ENCODE results near the gene RAB34.
"Not testable (repeated sequence)": the region's sequence is repeated elsewhere in the genome, so short reads cannot be mapped to it uniquely, and the experiment has no call there.

The RAB34 gene

DNA sequence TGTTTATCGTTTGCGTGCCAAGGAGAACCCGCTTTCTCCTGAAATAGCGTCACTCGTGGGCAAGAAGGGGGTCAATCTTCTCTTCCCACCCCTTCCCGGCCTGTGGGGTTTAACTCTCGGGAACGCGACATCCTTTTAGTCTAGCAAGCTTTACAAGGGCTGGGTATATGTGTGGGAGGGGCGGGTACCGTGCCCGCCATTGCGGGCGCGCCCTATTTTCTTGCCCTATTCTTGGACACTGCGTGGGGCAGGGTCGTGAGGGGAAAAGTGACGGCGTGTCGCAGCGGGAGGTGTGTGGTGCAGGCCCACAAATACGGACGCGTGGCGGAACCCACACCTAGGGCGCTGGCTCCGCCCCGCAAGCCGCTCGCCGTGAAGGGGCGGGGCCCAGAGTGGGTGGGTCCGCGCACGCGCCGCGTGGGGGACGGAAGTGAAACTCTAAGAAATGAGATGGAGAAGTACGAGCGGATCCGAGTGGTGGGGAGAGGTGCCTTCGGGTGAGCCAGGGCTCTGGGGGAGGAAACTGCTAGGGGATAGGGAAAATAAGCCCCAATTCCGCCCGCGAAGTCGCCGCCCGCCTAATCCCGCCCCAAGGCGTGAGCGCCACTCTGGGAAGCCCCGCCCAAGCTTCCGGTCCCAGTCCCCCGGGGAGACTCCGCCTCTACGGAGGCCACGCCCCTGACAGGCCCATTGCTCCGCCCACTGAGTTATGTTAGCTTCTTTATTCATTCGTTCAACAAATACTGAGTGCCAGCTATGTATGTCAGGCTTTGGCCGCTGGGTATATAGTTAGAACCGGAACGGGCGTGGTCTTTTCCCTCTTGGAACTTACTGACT, 10.9 kb upstream of the RAB34 start, which contains the start of gene NEK8:
TSS of gene NEK8 (plus strand) at position 425 of the 837 bp plus-strand sequence. CDS start at position 451, 26 bp downstream.
- DNase-seq (ENCODE audit: low read depth): peak; percentile 90

DNA sequence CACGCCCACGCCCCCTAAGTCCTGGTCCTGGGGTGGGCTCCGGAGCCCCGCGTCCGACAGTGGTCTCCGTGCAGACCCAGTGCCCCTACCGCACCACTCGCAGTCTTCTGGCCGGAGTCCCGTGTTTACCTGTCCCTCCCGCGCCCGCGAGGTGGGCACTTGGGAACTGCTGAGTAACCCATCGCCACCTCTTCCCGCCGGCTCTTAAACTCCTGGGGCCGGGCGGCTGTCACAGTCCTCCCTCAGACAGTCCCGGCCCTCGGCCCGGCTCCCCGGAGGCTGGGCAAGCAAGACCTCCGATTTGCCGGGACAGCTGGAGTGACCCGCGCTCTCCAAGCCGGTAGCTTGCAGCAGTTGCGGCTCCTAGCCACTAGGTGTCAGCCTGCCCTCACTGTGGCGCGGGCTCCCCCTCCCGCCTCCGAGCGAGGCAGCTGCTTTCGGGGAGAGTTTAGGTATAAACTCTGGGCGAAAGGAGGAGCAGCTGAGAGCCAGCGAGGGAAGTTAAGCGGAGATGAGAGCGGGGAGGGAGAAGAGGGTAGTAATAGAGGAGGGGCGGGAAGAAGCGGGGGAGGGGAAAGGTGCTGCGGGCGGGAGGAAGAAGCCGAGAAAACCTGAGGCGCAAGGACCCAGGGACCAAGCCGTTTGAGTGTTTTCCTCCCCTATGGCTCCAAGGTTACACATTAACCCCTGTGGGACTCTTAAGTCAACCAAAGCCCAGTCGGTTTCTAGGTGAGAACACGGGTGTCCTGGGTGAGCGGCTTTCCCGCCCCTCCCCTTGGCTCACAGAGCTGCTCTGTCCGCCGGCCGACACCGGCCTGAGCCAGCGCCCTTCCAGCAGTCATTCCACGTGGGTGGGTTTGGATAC, 9.2 kb upstream of the RAB34 start:
- DNase-seq (ENCODE audit: low read depth): peak; percentile 79

DNA sequence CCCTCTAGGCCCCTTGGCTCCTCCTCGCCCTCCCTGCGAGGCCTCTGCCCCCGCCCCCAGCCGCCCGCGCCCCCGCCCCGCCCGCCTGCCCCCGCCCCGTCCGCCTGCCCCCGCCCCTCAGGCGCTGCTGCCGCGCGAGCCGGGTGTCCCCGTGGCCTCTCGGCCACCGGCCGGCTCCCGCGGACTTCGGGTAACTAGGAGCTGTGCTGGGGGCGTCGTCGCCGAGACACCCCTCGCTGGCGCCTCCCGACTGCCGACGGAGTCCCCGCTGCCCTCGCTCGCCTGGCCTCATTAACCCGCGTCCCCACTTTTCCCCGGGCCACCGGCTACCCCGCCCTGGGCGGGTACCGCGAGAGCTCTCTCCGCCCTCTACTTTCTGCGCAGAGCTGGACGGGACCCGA, 8.6 kb upstream of the RAB34 start, which contains the start of gene TLCD1:
TSS of gene TLCD1 (minus strand) at position 8 of the 401 bp plus-strand sequence. CDS start 136 bp downstream, outside the sequence.
- DNase-seq (ENCODE audit: low read depth): peak; percentile 58

DNA sequence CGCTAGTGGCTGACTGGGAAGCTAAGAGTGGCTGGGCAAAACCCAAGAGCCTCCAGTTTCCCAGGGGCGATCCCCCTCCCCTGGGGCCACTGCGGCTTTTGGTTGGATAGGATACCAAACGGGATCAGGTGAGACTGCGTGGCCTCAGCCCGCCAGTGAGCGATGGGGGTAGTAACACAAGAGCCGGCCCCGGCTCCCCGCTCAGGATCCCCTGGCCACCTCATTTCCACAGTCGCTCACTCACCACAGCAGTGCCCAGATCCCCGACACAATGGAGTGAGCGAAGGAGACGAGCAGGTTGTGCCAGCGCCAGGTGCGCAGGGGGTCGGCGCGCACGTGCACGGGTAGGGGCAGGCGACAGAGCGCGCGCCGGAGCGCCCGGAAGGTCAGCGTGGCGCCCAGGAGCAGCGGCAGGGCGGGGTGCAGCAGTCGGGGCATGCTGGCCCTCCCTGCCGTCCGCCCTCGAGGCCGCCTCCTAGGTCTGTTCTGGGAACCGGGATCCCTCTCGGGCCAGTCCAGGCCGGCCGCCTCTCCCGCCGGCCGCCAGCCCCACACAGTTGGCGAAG, 8.1 kb upstream of the RAB34 start:
- no peak for DNase-seq (ENCODE audit: low read depth)

DNA sequence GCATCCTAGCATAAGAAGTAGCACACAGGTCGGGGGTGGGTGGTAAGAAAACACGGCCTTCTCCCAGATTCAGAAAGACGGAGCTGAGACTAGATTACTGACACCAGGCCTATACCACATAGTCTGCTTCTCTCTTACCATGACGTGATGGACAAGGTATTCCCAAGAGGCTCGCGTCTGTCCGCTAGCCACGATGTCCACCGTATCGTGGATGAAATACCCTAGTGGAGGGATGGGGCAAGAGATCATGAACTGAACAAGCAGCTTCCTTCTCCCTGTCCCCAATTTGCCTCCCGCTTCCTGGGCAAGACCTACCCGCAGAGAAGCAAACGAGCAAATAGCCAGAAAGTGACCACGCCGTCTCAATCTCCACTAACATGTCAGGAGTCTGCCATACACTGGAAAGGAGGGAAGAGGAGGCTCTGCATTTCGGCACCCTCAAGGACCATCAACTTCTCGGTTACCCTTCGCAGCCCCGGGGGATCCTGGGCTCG, 7.5 kb upstream of the RAB34 start:
- no peak for DNase-seq (ENCODE audit: low read depth)

DNA sequence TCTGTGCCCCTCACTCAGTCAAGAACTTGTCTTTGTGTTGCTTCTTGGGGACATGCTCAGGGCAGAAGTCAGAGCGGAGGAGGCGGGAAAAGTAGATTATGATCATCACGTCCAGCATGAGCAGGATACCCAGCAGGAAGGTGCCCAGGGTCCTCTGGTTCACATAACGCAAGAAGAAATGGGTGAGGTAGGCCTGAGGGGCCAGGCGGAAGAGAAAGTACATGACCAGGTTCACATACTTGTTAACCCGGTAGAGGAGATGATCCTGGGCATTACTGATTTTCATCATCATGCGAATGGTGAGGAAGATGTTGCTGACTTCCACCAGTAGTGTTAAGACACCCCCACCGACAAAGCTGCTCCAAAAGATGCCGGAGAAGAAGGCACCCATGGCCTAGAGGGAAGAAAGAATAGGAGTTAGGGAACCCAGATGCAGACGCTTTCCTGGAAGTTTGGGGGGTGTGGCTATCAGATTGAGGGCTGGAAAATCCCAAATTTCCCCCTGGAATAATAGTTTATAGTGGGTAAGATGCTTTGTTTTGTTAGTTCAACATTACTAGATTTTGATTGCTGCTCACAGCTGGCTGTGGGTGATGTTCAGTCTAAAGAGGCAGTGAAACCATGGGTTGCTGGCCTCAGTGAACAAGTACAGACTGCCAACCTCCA, 7.0 kb upstream of the RAB34 start:
- no peak for DNase-seq (ENCODE audit: low read depth)

DNA sequence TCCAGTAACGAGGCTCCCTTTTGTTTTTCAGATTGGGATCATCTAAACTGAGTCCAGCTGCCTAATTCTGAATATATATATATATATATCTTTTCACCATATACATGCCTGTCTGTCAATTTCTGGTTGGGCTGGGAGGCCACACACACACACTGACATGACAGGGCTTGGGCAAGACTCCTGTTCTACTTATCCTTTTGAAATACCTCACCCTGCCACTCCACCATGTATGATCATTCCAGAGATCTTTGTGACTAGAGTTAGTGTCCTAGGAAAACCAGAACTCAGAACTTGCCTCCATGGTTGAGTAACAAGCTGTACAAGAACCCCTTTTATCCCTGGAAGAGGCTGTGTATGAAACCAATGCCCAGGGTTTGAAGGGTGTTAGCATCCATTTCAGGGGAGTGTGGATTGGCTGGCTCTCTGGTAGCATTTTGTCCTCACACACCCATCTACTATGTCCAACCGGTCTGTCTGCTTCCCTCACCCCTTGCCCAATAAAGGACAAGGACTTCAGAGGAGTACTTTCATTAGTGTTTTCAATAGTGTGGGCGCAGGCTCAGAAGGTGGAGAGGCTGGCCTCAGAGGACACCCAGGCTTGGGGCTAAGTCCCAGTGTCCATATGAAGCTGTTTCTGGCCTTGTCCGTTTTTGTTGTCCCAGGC, 6.3 kb upstream of the RAB34 start:
- DNase-seq (ENCODE audit: low read depth): not testable (repeated sequence)

DNA sequence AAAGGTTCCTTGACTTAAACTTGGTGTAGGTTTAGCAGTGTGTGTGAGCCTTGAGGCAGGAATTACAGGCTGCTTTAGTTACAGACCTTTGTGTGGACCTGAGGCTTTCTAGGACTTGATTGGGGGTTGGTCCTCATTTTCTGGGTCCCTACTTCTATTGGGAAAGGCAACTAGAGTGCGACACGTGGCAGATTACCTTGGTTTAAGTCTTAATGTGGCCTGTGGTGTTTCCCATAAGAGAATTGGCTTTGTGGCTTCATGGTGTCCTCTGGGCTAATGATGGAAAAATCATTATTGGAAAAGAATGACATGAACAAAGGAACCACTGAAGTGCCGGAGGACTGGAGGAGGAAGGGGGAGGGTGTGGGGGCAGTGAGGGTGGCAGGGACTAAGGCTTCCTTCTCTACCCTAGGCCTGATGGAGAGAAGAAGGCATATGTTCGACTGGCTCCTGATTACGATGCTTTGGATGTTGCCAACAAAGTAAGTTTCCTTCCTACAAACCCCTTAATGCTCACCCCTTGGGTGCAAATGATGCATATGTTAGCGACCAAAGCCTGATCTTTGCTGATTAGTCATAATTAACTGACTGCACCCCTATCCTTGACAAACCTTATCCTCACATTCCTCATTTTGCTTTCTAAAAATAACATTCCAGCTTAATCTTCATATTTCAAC, 5.6 kb upstream of the RAB34 start:
- DNase-seq (ENCODE audit: low read depth): no peak

DNA sequence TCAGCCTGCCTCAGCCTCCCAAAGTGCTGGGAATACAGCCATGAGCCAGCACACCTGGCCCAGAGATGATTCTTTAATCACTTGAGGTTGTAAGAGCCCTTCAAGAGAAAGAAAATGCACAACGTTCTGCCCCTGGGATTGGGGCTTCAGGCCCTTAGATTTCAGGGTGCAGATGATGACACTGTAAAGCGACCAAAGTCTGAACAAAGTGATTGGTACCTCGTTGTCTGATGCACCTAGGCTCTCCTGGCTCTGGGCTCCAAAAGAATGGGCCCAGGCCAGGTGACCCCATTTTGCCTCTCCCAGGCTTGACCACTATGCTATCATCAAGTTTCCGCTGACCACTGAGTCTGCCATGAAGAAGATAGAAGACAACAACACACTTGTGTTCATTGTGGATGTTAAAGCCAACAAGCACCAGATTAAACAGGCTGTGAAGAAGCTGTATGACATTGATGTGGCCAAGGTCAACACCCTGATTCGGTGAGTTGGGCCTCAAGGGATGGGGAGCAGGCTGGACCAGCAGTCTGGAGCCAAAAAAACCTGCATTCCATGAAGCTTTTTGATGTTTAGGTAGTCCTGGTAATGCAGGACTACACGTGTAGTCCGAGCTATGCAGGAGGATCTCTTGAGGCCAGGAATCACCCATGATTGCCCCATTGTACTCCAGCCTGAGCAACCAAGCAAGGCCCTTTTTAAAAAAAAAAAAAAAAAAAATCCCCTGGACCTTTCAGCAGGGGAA, 4.9 kb upstream of the RAB34 start:
- no peak for DNase-seq (ENCODE audit: low read depth)

DNA sequence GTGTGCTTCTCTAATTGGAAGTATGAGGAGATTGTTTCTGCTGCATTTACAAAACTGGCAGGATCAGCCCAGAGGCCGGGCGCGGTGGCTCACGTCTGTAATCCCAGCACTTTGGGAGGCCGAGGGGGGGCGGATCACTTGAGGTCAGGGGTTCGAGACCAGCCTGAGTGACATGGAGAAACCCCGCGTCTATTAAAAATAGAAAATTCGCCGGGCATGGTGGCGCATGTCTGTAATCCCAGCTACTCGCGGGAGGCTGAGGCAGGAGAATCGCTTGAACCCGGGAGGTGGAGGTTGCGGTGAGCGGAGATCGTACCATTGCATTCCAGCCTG, 3.3 kb upstream of the RAB34 start:
- not testable (repeated sequence) for DNase-seq (ENCODE audit: low read depth)

DNA sequence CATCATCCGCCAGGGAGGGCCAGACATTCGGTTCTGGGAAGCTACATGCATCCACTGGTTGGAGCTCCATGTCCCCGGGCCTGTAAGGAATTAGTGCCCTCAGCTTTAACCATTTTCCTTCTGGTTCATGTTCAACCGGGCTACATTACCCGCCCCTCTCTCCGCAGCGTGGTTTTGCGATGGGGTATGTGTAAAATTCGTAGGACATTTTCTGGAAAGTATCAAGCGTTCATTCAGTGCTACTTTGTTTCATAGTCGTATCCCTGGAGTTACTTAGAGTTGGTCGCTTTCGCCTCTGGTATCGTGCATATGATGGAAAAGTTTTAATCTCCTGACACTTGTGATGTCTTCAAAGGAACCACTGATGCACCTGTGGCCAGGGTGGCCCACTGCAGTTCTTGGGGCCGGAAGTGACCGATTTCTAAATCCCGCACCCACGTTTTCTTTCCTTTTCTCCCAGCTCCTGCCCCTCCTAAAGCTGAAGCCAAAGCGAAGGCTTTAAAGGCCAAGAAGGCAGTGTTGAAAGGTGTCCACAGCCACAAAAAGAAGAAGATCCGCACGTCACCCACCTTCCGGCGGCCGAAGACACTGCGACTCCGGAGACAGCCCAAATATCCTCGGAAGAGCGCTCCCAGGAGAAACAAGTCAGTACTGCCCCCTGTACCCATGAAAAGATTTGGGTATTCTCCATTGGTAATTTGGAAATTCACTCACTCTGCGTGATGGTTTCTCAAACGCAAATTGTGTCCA, 2.8 kb upstream of the RAB34 start:
- no peak for DNase-seq (ENCODE audit: low read depth)

DNA sequence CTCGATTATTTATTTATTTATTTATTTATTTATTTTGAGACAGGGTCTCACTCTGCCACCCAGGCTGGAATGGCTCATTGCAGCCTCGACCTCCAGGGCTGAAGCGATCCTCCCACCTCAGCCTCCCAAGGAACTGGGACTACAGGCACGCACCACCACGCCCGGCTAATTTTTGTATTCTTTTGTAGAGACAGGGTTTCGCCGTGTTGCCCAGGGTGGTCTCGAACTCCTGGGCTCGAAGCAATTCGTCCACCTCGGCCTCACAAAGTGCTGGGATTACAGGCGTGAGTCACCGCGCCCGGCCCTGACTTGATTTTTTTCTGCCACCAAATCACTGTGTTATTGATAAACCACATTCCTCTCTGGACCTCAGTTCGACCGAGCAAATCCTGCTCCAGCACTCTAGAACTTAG, 1.4 kb upstream of the RAB34 start:
- no peak for DNase-seq (ENCODE audit: low read depth)

DNA sequence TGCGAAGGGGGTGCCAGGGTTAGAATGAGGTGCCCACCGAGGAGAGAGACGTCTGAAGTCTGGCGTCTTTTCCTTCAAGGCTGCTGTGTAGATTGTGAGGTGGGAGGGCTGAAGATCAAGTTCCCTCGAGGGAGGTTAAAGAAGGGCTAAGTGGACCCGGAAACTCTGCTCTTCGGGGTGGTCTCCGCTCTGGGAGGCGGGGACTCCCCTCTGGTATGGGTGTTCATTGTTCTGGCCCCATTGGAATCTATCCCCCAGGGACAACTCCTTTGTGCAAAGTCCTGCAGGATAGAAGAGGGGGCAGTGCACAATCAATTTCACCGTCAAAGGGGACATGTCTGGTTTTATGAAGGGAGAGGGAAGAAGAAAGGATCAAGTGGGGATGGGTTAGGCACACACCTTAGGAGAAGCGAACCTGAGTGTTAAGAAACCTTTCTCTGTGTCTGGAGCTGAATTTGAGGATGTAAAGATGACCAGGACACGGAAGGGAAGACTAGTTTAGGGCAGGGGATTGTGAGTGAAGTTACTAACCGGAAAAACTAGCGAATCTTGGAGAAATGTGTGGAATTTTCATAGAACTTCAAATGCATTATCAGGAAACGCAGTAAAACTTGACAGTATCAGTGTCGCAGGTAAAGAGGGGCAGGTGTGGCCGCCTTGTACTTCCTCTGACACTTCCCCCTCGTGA, 809 bp upstream of the RAB34 start:
- no peak for DNase-seq (ENCODE audit: low read depth)

DNA sequence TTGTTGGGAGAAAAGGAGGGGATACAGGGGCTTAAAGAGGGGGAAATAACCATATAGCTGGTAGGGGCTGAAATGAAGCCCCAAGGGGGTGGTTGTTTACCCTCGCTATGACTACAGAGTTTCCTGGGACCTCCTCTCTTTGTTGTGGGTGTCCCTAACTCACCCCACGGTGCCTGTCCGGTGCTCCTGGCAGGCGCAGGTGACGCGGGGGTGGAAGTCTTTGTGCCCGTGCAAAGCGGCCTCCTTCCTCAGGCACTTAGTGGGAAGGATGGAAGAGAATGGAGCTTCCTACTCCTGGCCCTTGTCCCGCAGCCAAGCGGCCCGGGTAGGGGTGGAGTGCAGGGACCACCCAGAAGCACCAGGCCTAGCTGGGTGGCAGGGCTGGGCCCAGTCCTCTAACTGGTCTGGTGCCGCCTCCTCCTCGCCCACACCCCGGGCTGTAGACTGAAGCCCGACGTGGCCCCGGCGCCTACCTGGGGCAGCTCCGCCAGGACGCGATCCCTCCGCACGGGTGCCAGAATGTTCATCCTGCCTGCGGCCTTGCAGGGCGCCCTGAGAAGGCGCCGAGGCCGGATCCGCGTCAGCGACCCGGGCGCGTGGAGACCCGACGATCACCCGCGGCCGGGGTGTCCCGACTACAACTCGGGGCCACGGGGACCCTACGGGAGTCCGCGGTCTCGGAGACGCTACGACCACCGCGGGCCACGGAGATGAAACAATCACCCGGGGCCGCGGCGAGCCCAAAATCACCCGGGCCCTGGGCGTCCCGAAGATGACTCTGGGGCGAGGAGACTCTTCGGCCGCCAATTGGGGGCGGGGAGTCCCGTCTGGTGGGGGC, 709 bp downstream of the RAB34 start:
- no peak for DNase-seq (ENCODE audit: low read depth)

DNA sequence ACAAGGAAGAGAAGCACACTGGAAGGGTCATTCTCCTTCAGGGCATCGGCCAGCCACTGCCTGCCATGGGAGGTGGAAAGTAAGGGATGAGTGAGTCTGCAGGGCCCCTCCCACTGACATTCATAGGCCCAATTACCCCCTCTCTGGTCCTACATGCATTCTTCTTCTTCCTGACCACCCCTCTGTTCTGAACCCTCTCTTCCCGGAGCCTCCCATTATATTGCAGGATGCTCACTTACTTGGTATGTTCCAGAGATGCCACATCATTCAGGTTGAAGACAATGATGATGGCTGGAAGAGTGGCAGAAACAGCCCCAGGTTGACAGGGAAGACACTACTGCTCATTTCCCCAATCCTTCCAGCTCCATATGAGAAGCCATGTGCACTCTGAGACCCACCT, 2.5 kb downstream of the RAB34 start:
- no peak for DNase-seq (ENCODE audit: low read depth)

DNA sequence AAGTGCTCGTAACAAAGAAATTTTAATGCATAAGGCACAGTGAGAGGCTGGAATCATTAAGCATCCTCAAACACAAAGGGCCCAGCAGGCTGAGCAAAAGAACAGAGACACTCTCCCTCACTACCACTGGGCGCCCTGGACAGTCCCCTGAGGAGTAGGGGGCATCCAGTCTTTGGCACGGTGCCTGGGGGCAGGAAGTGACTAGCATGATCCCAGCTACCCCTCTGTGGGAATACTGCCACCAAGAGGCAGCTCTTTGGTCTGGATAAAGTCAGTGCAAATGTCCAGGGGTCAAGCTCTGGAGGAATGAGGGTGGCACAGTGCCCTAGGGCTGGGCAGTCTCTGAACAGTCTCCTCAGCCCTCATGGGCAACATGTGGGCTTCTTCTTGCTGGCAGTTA, 3.4 kb downstream of the RAB34 start:
- no peak for DNase-seq (ENCODE audit: low read depth)

DNA sequence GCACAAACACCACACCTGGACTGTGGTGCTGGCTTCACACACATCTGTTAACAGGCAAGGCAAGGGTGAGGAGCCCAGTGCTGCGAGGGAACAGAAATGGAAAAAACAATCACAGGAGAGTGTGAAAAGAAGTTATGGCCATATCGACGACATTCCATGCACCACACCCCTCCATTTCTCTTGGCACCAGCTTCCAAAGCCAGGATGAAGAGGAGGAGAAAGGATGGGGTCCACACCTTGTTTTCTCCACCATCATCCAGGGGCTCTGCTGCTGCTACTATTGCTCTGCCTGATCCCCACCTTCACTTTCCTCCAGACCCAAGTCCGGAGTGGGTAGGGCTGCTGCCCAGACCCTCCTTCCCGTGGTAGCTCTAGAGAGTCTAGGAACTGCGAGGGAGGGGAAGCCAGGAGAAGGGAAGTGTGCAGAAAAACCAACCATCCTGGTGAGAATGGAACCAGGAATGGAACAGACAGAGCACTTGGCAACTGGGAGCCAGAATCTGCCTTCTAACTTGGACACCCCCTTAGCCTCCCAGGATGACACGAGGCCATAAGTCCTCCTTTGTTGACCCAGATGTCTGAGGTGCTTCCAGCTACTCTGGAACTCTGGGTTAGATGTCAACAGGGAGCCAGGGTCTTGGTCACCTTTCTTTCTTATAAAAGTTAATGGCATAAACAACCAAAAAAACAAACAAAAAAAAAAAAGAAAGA, 4.8 kb downstream of the RAB34 start:
- DNase-seq (ENCODE audit: low read depth): no peak
